ENCODE measurements around the gene HIVEP3. TPM values are rescaled to one million over a fixed set of nuclear protein-coding genes. Genes with fewer than 3 reads are reported as not detected.

The HIVEP3 gene
- total RNA-seq, 1 donor from 2014 or later, result 0.37 TPM

DNA sequence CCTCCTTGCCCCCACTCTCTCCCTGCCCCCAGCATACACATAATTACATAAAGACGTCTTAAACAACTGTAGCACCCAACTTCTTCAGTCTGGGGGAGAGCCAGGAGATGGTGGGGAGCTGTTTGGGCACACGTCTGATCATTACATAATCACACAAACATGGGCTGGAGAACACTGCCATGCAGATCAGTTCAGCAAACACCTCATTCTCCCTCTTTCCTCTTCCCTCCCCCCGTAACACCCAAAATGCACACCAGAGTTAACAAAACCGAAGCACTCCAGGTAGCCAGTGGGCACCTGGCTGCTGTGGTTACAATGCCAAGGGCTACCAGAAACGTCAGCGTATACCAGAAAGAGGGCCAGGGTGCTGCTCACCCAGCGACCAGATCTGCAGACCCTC lies 1.6 kb downstream of the HIVEP3 start:
- Histone ChIP-seq H3K4me2 (peak overlapping the region; percentile 94), H3K36me3 (no peaks in the 10 kb centered on the region), H3F3A (ENCODE audit: low read depth) (peaks cover 24% of the 10 kb centered on the region), H4K20me1 (ENCODE audit: low read depth) (peaks cover 7% of the 10 kb centered on the region), H3K9ac (no peak overlapping the region), H3K79me2 (ENCODE audit: low read depth) (no peaks in the 10 kb centered on the region), H3K27me3 (peaks cover 49% of the 10 kb centered on the region), H3K27ac (no peak overlapping the region), H3K9me3 (ENCODE audit: low read depth) (no peaks in the 10 kb centered on the region), H2AFZ (replicated peaks) (peak overlapping the region; percentile 96), H3K4me1 (peaks cover 26% of the 10 kb centered on the region), H3K4me3 (no peak overlapping the region)
- DNase-seq (ENCODE audit: low spot score), result no peak
- H3K9me3 Mint-ChIP-seq, result no peaks in the 10 kb centered on the region
- H3K27me3 Mint-ChIP-seq (ENCODE audit: insufficient read depth, low read depth), result no peaks in the 10 kb centered on the region
- H3K4me3 Mint-ChIP-seq, result peak overlapping the region; percentile 85
- no peaks in the 10 kb centered on the region for H3K36me3 Mint-ChIP-seq
- H3K4me1 Mint-ChIP-seq, result peaks cover 45% of the 10 kb centered on the region
- H3K27ac Mint-ChIP-seq, result no peak overlapping the region
- TF ChIP-seq EZH2phosphoT487 (IDR thresholded peaks at IDR 0.05), result no peak
- TF ChIP-seq, protein P1, sequence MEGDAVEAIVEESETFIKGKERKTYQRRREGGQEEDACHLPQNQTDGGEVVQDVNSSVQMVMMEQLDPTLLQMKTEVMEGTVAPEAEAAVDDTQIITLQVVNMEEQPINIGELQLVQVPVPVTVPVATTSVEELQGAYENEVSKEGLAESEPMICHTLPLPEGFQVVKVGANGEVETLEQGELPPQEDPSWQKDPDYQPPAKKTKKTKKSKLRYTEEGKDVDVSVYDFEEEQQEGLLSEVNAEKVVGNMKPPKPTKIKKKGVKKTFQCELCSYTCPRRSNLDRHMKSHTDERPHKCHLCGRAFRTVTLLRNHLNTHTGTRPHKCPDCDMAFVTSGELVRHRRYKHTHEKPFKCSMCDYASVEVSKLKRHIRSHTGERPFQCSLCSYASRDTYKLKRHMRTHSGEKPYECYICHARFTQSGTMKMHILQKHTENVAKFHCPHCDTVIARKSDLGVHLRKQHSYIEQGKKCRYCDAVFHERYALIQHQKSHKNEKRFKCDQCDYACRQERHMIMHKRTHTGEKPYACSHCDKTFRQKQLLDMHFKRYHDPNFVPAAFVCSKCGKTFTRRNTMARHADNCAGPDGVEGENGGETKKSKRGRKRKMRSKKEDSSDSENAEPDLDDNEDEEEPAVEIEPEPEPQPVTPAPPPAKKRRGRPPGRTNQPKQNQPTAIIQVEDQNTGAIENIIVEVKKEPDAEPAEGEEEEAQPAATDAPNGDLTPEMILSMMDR (IDR thresholded peaks at IDR 0.05), result no peak
- no peak for TF ChIP-seq EZH2 (IDR thresholded peaks at IDR 0.05)

DNA sequence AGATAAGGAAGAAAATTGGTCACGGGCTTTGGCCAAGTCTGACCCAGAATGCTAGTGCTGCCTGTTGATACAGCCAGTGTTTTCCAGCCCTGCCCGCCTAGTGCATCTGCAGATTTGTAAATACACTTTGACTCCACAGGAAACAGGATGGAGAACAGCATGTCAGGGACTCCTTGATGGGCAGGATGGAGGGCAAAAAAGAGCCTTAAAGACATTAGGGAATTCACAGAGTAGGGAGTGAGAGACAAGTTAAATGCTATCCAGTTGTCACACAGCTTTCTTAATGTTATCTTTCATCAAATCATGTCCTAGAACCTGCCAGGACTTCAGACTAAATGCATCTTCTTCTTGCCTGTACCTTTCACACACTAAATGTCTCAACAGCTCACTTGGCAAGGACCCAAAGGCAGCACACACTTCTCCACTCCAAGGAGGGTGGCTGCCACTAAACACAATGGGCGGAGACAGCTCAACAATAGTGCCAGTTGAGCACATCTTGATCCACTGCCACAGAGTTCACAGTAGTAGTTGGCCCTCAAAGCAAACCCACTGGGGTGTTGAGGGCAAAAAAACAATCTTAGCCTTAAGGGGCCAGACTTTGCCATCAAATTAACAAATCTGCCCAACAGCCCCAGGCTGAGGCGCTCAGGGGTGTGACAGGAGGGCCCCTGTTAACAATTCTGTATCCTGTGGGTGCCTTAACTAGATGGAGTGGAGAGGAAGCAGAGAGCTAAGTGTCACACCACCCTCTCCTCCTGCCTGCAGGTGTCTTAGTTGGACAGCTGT lies 2.7 kb downstream of the HIVEP3 start:
- Histone ChIP-seq H3K9ac (no peak overlapping the region), H3F3A (ENCODE audit: low read depth) (peaks cover 24% of the 10 kb centered on the region), H3K4me3 (no peak overlapping the region), H3K27me3 (peaks cover 49% of the 10 kb centered on the region), H2AFZ (replicated peaks) (no peak overlapping the region), H4K20me1 (ENCODE audit: low read depth) (peaks cover 7% of the 10 kb centered on the region), H3K4me1 (peaks cover 26% of the 10 kb centered on the region), H3K9me3 (ENCODE audit: low read depth) (no peaks in the 10 kb centered on the region), H3K27ac (no peak overlapping the region), H3K4me2 (no peak overlapping the region), H3K36me3 (no peaks in the 10 kb centered on the region), H3K79me2 (ENCODE audit: low read depth) (no peaks in the 10 kb centered on the region)
- H3K4me1 Mint-ChIP-seq, result peaks cover 45% of the 10 kb centered on the region
- no peak overlapping the region for H3K27ac Mint-ChIP-seq
- TF ChIP-seq, protein P1 (IDR thresholded peaks at IDR 0.05), result no peak
- no peak for TF ChIP-seq EZH2phosphoT487 (IDR thresholded peaks at IDR 0.05)
- TF ChIP-seq EZH2 (IDR thresholded peaks at IDR 0.05), result no peak
- no peak for DNase-seq (ENCODE audit: low spot score)
- H3K4me3 Mint-ChIP-seq, result peak overlapping the region; percentile 66
- H3K36me3 Mint-ChIP-seq, result no peaks in the 10 kb centered on the region
- no peaks in the 10 kb centered on the region for H3K27me3 Mint-ChIP-seq (ENCODE audit: insufficient read depth, low read depth)
- H3K9me3 Mint-ChIP-seq, result peaks cover 2% of the 10 kb centered on the region

DNA sequence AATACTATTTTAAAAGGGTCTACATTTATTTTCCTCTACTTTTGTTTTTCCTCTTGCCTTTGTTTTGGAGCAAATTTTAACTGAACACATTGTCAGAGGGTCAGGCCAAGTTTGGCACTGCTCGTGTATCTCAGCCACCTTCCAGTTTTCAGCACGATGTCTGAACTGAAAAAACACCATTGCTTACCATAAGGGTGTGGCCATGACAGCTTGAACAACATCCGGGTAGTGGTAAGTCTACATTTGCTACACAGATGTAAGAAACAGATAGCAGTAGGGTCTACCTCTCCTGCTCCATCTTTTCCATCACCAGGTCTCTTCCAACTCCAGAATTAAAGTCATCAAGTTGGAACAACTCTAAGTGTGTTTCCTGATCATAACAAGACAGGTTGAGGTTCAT lies 4.2 kb downstream of the HIVEP3 start:
- no peak overlapping the region for H3K27ac Mint-ChIP-seq
- no peaks in the 10 kb centered on the region for H3K27me3 Mint-ChIP-seq (ENCODE audit: insufficient read depth, low read depth)
- H3K36me3 ChIP-seq, result no peaks in the 10 kb centered on the region
- H4K20me1 ChIP-seq (ENCODE audit: low read depth), result peaks cover 6% of the 10 kb centered on the region
- peaks cover 6% of the 10 kb centered on the region for H3K9me3 Mint-ChIP-seq
- no peaks in the 10 kb centered on the region for H3K36me3 Mint-ChIP-seq
- peaks cover 14% of the 10 kb centered on the region for H3F3A ChIP-seq (ENCODE audit: low read depth)
- TF ChIP-seq EZH2 (IDR thresholded peaks at IDR 0.05) (no peak), EZH2phosphoT487 (IDR thresholded peaks at IDR 0.05) (no peak)
- TF ChIP-seq, protein P1 (IDR thresholded peaks at IDR 0.05), result no peak
- peaks cover 31% of the 10 kb centered on the region for H3K4me1 Mint-ChIP-seq
- H3K4me3 ChIP-seq, result no peak overlapping the region
- H3K9me3 ChIP-seq (ENCODE audit: low read depth), result no peaks in the 10 kb centered on the region
- H3K27ac ChIP-seq, result no peak overlapping the region
- no peaks in the 10 kb centered on the region for H3K79me2 ChIP-seq (ENCODE audit: low read depth)
- no peak for DNase-seq (ENCODE audit: low spot score)
- H3K27me3 ChIP-seq, result peaks cover 47% of the 10 kb centered on the region
- no peak overlapping the region for H3K4me3 Mint-ChIP-seq
- H3K4me1 ChIP-seq, result peaks cover 20% of the 10 kb centered on the region
- H3K9ac ChIP-seq, result no peak overlapping the region
- no peak overlapping the region for H3K4me2 ChIP-seq
- H2AFZ ChIP-seq (replicated peaks), result no peak overlapping the region
